IPS-15b (cell line): ENCODE measurements around the gene UBQLN3.

Source experiments
- H3K27me3 ChIP-seq: one replicate; pipeline ENCODE4 v1.6.1; 2013; ENCODE audit warnings: low read length; ENCODE audit not compliant: control insufficient read depth, insufficient read depth
- H3K36me3 ChIP-seq: one replicate; pipeline ENCODE4 v1.6.1; 2013; ENCODE audit warnings: low read length; ENCODE audit not compliant: control insufficient read depth, insufficient read depth
- H3K4me1 ChIP-seq: one replicate; pipeline ENCODE4 v1.6.1; 2013; ENCODE audit warnings: mild to moderate bottlenecking, low read length; ENCODE audit not compliant: control insufficient read depth, insufficient read depth
- H3K4me3 ChIP-seq: one replicate; pipeline ENCODE4 v1.5.1; 2013; ENCODE audit warnings: low read depth, low read length
- H3K9ac ChIP-seq: one replicate; pipeline ENCODE4 v1.6.1; 2013; ENCODE audit warnings: low read depth, mild to moderate bottlenecking, low read length
- H3K9me3 ChIP-seq: one replicate; pipeline ENCODE4 v1.6.1; 2013; ENCODE audit warnings: mild to moderate bottlenecking, low read length; ENCODE audit not compliant: control insufficient read depth, insufficient read depth

UBQLN3 gene

GRCh38 chr11:5509803-5510202, at the start of gene UBQLN3:
Gene UBQLN3 (minus strand): TSS chr11:5509957. CDS start chr11:5509558, 399 bp downstream.
- no peaks in the 10 kb centered on the region for H3K9me3 ChIP-seq
- H3K9ac ChIP-seq, result no peak within 1 kb of the TSS
- no peaks in the 10 kb centered on the region for H3K27me3 ChIP-seq
- no peaks in the 10 kb centered on the region for H3K4me1 ChIP-seq
- H3K36me3 ChIP-seq, result no peaks in the 10 kb centered on the region
- no peak within 1 kb of the TSS for H3K4me3 ChIP-seq

DNA sequence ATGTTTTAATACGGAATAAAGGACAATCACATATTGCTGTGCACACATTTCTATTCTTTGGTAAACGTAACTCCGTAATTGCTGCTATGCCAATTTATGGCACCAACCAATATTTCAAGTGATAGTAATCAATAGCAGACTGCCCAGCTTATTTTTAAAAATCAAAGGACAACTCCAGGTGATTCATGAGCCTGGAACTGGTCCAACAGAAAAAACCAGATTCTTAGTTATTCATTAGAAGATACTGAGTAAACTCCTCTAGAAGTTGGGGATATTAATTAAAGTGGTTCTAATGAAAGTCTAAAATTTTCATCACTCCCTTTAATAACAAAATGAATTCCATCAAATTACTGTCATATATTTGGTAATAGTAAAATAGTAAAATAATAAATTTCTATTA, 48.0 kb upstream of the UBQLN3 start:
- Histone ChIP-seq H3K27me3 (no peaks in the 10 kb centered on the region), H3K9ac (no peak overlapping the region), H3K4me3 (no peak overlapping the region), H3K36me3 (no peaks in the 10 kb centered on the region), H3K4me1 (no peaks in the 10 kb centered on the region), H3K9me3 (no peaks in the 10 kb centered on the region)

DNA sequence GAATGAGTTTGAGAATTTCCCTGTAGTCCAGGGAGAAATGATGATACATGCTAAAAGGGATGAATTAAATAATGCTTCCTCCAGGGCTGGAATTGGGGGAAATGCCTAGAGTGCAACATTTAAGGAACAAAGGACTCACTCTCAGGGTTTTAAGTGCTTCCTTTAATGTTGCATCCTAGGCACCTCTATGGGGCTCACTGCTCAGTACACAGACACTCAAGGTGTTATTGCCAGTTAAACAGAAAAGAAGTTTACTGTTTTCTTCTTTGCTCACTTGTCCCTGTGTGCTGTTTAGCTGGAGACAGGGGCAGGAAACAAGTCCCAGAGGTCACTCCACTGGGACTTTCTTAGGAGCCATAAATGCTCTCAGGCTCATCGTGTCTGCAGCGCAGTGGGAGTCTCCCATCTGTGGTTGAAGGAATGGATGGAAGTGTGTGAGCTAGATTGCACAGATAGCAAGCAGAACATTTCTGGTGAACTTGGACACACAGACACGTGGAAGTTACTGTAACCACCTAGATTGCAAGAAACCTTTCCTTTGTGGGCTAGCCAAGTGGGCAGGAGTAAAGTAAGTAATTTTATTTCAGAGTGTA, 46.9 kb upstream of the UBQLN3 start:
- H3K36me3 ChIP-seq, result no peaks in the 10 kb centered on the region
- no peak overlapping the region for H3K9ac ChIP-seq
- H3K4me3 ChIP-seq, result no peak overlapping the region
- no peaks in the 10 kb centered on the region for H3K9me3 ChIP-seq
- H3K27me3 ChIP-seq, result no peaks in the 10 kb centered on the region
- no peaks in the 10 kb centered on the region for H3K4me1 ChIP-seq

- no peaks in the 10 kb centered on the region for H3K27me3 ChIP-seq
- no peaks in the 10 kb centered on the region for H3K4me1 ChIP-seq
- H3K9ac ChIP-seq, result no peak overlapping the region
- no peak overlapping the region for H3K4me3 ChIP-seq
- no peaks in the 10 kb centered on the region for H3K36me3 ChIP-seq
- no peaks in the 10 kb centered on the region for H3K9me3 ChIP-seq
These were observed 43.6 kb upstream of the UBQLN3 start for GRCh38 chr11:5553343-5553742.

DNA sequence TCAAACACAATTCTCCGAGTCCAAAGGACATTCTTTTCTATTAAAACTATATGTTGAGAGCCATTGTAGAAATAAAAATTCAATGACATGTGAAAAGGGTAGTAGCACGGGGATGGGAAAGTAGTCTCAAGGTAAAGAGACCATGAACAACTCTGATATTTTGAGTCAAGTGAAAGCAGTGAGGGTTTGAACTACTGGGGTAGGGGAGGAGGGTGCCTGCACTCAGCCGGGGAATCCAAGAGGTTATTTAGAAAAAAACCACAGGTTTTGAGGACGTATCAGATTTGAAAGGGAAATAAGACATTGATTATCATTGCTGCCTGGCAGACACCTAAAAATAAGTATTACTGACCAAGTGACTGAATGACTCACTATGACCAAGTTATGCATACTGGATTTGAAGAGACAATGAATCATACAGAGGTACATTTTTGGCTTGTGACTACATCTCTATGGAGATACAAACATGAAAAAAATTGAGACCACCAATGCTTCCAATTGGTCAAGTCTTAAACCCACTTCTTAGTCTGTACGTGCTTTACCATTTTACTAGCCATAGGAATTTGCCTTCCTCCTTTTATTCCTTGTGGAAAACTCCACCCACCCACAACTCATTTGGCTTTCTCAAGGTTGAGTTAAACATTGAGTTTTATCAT, 40.8 kb upstream of the UBQLN3 start:
- Histone ChIP-seq H3K9ac (no peak overlapping the region), H3K9me3 (no peaks in the 10 kb centered on the region), H3K36me3 (no peaks in the 10 kb centered on the region), H3K27me3 (no peaks in the 10 kb centered on the region), H3K4me3 (no peak overlapping the region), H3K4me1 (no peaks in the 10 kb centered on the region)

- Histone ChIP-seq H3K27me3 (no peaks in the 10 kb centered on the region), H3K9ac (no peak within 1 kb of the TSS), H3K4me3 (no peak within 1 kb of the TSS), H3K36me3 (no peaks in the 10 kb centered on the region), H3K9me3 (no peaks in the 10 kb centered on the region), H3K4me1 (no peaks in the 10 kb centered on the region)
These were observed 38.7 kb upstream of the UBQLN3 start, which contains the start of gene OR52H1 for GRCh38 chr11:5548440-5548839. Gene OR52H1 (minus strand): TSS chr11:5548540. CDS start chr11:5545505, 3,035 bp downstream.

DNA sequence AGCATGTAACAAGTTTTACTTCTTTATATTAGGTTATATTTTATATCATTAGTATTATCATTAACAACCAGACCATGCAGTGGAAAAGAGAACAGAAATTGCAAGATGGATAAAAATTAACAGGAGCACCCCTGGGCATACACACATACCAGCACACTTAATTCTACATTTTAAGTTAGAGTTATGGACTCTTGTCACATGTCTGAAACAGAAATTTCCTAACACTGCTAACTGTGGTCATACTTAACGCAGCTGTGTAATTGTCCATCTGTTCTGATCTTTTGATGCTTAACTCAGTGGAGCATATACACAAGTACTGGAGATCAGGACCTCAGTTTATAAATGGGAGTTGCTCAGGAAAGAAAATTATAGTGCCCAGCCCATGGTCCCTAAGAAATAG, 38.2 kb upstream of the UBQLN3 start:
- no peak overlapping the region for H3K9ac ChIP-seq
- H3K4me1 ChIP-seq, result no peaks in the 10 kb centered on the region
- no peaks in the 10 kb centered on the region for H3K27me3 ChIP-seq
- no peak overlapping the region for H3K4me3 ChIP-seq
- H3K9me3 ChIP-seq, result no peaks in the 10 kb centered on the region
- no peaks in the 10 kb centered on the region for H3K36me3 ChIP-seq

DNA sequence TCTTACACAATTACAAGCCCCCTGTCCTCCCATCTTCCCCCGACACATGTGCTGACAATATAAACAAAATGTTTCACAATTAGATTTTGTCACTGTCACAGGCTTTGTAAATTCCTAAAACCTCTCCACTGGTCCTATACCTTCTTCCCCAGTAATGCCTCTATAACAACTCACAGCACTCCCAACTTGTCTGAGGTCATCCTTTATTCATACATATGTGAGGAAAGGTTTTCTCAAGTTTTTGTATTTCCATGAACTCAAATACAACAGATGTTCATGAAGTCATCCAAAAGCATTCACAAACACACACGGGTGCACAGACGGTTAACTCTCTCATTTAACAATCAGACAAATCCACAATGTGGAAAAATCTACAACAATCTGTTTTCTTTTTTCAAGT, 36.7 kb upstream of the UBQLN3 start:
- Histone ChIP-seq H3K36me3 (no peaks in the 10 kb centered on the region), H3K9me3 (no peaks in the 10 kb centered on the region), H3K9ac (no peak overlapping the region), H3K4me1 (no peaks in the 10 kb centered on the region), H3K4me3 (no peak overlapping the region), H3K27me3 (no peaks in the 10 kb centered on the region)

- H3K27me3 ChIP-seq, result no peaks in the 10 kb centered on the region
- no peaks in the 10 kb centered on the region for H3K9me3 ChIP-seq
- H3K4me3 ChIP-seq, result no peak overlapping the region
- no peaks in the 10 kb centered on the region for H3K4me1 ChIP-seq
- H3K36me3 ChIP-seq, result no peaks in the 10 kb centered on the region
- no peak overlapping the region for H3K9ac ChIP-seq
These were observed 31.7 kb upstream of the UBQLN3 start for GRCh38 chr11:5541427-5541826.

DNA sequence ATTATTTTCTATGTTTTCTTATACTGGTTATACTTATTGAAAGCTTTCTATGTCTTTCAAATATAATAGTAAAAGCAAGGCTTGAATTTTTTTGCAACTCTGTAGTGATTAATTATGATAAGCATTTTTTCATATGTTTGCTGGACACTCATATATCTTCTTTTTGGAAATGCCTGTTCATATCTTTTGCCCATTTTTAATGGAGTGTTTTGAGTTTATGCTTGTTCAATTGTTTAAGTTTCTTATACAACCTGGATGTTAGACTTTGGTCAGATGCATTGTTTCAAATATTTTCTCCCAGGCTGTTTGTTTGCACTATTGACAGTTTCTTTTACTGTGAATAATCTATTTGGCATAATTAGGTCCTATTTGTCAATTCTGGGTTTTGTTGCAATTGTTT, 26.7 kb upstream of the UBQLN3 start:
- Histone ChIP-seq H3K36me3 (no peaks in the 10 kb centered on the region), H3K27me3 (no peaks in the 10 kb centered on the region), H3K4me1 (no peaks in the 10 kb centered on the region), H3K9ac (no peak overlapping the region), H3K4me3 (no peak overlapping the region), H3K9me3 (no peaks in the 10 kb centered on the region)

DNA sequence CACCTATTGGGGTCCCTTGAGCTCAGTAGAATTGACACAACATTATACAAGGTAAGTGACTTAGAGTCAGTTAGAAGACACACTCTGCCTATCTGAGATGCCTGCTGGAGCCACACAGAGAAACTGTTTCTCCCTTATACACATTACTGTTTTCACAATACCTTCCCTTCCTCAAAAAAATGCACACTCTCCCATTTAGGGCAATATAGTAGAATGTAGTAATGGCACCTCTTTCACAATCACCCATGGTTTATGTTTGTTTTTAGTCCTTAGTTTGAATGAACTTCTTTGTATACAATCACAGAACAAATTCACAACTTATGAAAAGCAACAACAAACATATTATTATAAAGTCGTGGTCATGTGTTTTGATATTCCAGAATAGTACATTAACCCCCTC, 24.3 kb upstream of the UBQLN3 start:
- H3K27me3 ChIP-seq, result no peaks in the 10 kb centered on the region
- H3K4me1 ChIP-seq, result no peaks in the 10 kb centered on the region
- H3K9me3 ChIP-seq, result no peaks in the 10 kb centered on the region
- H3K4me3 ChIP-seq, result no peak overlapping the region
- H3K9ac ChIP-seq, result no peak overlapping the region
- H3K36me3 ChIP-seq, result no peaks in the 10 kb centered on the region

DNA sequence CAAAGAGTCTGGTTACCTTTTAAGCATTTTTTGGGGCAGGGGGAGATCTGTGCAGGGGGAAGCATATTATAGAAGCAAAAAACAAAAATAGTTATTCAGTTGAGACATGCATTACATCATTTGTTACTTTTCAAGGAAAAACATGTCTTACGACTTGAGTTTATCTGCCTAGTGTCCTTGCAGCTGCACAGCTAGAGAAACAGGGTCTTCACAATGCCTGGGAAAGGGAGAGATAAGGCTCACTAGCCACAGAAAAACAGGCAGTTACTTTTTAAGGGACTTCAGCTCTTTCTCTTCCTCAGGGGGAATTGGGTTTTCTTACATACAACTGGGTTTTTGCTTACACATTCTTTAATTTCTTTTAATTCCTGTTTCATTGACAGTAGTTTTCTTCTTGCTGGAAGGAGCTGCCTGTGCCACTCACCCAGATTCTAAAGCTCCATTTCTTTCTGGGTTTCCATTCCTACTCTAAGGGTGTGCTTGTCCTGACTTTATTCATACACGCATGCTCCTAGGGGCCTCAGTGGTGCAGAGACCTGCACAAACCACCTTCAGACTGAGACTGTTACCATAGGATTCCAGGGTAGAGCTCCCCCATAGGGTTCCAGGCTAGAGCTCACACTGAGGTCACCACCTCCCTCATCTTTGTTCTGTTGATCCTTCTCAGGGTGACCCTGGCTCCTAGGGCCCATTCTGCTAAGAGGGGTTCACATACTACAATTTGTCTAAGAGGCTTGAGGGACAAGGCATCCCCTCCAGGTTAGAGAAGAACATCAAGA, 21.5 kb upstream of the UBQLN3 start:
- Histone ChIP-seq H3K27me3 (peaks cover 3% of the 10 kb centered on the region), H3K4me1 (no peaks in the 10 kb centered on the region), H3K36me3 (no peaks in the 10 kb centered on the region), H3K4me3 (no peak overlapping the region), H3K9ac (no peak overlapping the region), H3K9me3 (no peaks in the 10 kb centered on the region)
